GM19455 (cell line): ENCODE data around the gene ALDH1A1.

Experiments used
- ATAC-seq: cut with Tn5 transposase; IDR thresholded peaks from one replicate; pipeline ENCODE4 v1.9.1; 2021; ENCODE audit not compliant: unreplicated experiment

The ALDH1A1 gene

GRCh38 chr9:72980183-72980582 is 27.3 kb upstream of the ALDH1A1 start:
- no peak for ATAC-seq

DNA sequence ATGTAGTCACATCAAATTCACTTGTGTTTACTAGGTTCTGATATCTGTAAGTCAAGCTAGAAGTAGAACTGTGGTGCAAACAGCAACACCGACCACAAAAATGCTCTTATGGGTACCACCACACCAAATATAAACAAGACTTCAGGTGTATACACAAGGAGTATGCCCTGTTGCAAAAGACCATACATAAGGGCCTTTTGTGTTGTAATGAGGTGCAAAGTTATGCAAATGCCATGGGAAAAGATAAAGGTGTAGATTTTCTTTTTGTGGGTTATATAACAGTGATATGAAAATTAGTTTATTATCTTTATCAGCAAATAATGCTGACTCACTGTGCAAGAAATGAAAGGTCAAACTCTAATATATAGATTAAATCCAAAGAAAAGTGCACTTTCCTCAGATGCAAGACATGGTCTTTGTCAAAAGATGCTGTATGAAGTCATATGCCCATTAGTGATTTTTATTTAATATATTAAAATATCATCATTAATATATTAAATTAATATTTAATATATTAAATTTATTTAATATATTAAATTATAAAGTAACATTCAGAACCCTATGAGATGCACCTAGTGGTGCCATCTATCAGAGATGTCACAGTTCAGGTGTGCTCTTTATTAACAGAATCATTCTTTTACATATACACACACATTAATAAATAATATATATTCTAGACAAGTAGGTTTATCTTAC is 26.7 kb upstream of the ALDH1A1 start:
- ATAC-seq, result no peak

GRCh38 chr9:72978744-72979143 is 25.9 kb upstream of the ALDH1A1 start:
- no peak for ATAC-seq

- no peak for ATAC-seq
Measured at GRCh38 chr9:72977670-72978069, 24.8 kb upstream of the ALDH1A1 start.

- no peak for ATAC-seq
Measured at GRCh38 chr9:72974501-72974900, 21.6 kb upstream of the ALDH1A1 start.

- no peak for ATAC-seq
Measured at GRCh38 chr9:72972636-72973035, 19.8 kb upstream of the ALDH1A1 start.

DNA sequence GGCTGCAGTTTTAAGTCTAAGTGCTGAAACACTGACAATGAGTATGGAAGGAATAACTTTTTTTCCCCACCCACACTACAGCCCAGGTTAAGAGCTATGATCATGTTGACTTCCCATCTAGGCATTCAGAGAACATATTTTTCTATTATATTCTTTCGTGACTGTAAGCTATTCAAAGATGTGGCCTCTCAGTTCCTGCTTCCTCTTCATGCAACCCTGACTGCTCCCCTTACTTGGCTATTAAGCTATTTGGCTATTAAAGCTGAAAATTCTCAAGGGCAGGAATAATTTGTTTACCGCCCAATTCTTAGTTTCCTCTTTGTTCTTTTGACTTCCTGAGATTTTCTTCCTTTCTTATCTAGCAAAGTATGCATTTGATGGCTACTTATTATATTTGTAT is 18.6 kb upstream of the ALDH1A1 start:
- no peak for ATAC-seq

DNA sequence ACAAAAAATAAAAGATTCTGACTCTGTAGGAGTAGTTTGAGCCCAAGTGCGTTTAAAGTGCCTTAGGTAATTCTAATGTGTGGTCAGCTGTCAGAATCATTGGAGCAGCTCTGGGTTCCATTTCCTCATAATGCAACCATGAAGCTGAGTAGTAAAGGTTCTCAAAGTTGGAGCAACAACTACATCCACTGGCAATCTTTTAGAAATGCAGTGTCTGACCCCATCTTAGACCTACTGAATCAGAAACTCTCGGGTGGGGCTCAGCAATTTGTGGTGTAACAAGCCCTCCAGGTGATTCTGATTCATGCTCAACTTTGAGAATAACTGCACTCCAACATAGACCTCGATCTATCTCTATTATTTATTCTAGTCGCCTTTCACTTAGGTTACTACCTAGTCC is 7.6 kb upstream of the ALDH1A1 start:
- no peak for ATAC-seq

GRCh38 chr9:72958485-72959281 is 5.8 kb upstream of the ALDH1A1 start:
- ATAC-seq, result no peak

GRCh38 chr9:72955571-72955970 is 2.7 kb upstream of the ALDH1A1 start:
- ATAC-seq, result no peak

DNA sequence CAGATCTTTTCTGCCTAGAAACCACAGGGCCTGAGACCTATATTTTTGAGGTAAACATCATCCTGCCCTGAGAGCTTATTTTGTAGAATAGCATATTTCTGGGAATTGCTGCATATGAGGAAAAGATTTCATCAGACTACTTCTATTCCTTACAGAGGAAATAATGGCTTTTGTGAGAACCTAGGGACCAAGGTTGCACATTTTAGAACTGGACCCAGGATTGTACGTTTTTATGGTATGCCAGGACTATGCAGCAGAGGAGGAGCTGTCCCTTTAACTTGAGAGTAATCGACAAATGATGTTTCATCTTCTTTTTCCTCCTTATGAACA is 2.2 kb upstream of the ALDH1A1 start:
- ATAC-seq, result no peak

GRCh38 chr9:72954431-72955125 is 1.7 kb upstream of the ALDH1A1 start:
- ATAC-seq, result no peak

GRCh38 chr9:72952381-72952690 is 517 bp downstream of the ALDH1A1 start:
- no peak for ATAC-seq

DNA sequence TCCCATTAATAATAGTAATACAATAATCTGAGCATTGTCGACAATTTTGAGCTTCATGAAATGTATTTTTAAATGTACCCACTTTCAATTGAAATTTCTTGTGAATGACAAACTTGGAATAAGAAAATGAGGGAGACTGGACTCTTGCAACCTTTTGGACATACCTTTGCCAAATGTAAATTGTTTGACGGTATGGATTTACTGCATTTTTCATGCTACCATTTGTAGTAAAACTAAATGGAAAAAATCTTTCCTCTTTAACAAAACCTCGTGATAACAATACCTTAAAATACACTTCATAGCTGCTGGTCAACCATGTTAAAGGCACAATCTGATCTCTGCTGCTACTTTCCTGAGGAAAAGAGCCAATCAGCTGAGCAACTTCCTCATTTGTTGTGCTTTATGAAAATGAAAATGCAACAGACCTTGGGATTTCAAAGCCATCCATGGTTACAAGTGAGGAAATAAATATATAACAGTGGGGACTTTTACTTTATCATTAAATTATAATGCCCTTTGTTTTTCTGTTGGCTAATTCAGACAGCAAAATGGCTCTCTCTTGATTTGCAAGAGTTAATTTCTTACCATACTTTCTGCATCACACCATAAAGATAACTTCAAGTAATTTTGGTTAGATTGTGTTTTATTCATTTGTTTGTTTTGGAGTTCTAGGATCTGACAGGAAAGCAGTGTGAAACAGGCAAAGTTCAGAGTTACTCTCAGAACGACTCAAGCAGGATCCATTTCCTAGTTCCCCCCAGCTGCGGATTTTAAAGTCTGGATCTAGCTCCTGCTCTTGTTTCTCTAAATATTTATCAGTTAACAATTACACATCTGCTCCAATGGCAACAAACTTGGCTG is 1.1 kb downstream of the ALDH1A1 start:
- ATAC-seq, result no peak

- ATAC-seq, result no peak
Measured at GRCh38 chr9:72950875-72951442, 1.9 kb downstream of the ALDH1A1 start.

DNA sequence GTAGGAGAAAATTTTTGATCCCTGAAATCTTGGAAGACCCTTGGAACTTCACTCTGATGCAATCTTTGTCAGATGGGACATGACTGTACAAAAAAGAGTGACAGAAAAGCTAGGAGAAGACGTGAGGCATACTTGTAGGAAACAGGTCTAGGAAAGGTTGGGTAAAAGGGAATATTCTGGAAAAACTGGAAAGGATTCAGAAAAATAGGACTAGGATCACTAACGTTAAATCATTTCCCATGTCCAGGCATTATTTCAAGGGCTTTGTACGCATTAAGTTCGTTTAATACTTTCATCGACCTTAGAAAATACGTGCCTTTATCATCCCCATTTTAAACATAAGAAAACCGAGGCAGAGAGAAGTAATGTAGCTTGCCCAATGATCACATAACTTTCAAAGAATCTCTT is 2.9 kb downstream of the ALDH1A1 start:
- no peak for ATAC-seq

- no peak for ATAC-seq
Measured at GRCh38 chr9:72949244-72949582, 3.6 kb downstream of the ALDH1A1 start.

DNA sequence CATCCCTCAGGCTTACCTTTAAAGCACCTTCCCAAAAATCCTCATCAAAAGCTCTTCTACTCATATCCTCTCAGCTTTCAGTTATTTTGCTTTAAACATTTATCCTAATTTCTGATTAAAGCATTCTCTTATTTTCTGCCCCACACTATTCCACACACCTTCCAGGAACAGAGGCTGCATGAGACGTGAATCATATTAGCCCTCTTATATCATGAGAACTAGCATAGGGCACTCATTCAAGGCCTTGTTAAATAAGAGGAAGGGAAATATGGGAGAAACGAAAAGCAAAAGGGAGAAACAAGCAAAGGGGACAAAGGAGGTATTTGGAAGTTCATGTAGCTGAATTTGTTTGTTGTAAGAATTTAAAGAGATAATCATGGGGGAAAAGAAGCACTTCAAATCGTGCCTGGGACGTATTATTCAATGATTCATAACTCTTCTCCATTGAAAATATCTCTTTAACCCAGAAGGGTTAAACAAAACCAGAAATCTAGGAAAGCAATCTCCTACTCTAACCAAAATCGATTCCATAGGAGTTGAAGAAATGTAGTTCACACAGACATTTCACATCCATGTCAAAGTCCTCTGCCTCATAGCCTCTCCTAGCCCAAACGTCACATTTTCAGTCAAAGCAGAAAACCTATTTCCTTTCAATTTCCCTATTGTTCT is 4.1 kb downstream of the ALDH1A1 start:
- ATAC-seq, result no peak

- no peak for ATAC-seq
Measured at GRCh38 chr9:72947984-72948465, 4.8 kb downstream of the ALDH1A1 start.

DNA sequence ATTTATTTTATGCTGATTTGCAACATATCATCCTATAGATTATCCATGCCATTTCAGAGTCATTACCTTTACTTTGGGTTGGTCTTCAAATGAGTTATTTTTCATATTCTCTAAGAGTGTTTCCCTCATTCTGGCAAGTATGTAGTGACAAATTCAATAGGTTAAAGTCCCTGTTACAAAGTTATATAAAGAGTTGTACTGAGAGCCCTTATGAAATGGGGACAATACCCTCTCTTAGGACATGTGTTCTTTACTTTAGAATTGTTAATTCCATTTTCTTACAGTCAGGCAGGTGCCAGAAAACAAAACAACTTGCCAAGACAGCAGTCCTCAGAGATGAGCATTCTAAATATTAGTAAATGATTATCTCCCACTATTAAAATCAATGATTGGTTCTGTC is 6.0 kb downstream of the ALDH1A1 start:
- ATAC-seq, result no peak
